IPS DF 4.7 (cell line): ENCODE results near the gene CAMK1D.

Source experiments
- DNase-seq: peaks from one replicate; pipeline ENCODE4 v3.0.0-alpha.2; 2013; ENCODE audit warnings: low spot score; ENCODE audit errors: extremely low read depth

Gene CAMK1D

DNA sequence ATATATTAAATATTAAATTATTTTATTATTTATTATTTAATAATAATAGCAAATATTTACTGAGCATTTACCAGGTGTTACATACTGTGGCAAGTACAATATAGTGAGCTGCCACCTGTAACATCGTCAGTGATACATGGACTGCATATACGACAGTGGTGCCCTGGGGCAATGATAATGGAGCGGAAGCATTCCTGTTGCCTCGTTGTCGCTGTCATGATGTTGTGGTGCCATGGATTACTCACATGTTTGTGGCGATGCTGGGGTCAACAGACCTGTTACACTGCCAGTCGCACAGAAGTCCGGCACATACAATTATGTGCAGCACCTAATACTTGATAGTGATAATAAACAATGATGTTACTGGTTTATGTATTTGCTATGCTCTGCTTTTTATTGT lies 20.6 kb downstream of the CAMK1D start:
- no peak for DNase-seq

DNA sequence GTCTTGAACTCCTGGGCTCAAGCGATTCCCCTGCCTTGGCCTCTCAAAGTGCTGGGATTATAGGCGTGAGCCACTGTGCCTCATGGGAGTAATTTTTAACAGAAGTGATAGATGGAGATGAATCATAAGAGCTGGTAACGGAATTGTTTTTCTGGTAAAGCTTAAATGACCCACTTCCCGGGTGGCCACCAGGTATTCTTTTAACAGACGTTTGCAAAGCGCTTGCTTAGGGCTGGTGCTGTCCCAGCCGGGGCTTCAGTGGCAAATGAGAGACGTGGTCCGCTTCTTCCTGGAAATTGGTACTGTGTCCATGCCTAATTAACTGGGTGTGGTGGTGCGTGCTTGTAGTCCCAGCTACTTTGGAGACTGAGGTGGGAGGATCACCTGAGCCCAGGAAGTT lies 23.5 kb downstream of the CAMK1D start:
- DNase-seq, result no peak

DNA sequence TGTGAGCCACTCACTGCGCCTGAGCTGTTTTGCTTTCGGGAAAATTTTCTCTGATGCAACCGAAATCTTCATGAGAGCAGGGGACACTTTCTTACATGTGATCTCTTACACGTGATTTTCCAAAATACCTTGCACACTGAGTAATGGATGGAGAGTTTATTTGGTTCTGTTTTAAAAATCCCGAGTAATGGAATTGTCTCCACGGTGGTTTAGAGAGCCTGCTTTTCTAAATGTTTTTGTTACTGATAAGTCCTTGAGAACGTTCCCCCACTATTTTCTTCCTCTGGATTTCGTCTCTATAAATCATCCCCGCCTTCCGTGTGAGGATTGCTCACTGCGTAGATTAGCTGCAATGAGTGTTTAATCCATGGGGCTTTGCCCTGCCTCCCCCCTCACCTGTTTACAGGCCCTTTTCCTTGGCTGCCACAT lies 25.7 kb downstream of the CAMK1D start:
- DNase-seq, result no peak

DNA sequence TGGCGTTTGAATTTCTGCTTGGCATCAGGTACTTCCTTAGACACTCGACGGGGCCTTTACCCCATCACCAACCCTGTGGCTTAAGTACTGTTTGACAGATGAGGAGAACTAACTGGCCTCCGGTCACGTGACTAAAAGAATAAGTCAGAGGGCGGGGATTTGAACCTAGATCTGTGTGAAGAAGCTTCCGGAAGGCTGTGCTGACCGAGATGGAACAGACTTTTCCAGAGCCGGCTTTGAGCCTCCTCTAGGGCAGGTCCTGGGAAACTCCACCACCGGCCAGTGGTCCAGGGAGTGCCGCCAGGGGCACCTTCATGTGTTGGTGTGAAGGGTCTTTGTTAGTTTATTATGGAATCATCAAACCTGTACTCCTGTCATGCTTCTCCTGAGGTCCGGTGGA lies 26.9 kb downstream of the CAMK1D start:
- DNase-seq, result no peak

DNA sequence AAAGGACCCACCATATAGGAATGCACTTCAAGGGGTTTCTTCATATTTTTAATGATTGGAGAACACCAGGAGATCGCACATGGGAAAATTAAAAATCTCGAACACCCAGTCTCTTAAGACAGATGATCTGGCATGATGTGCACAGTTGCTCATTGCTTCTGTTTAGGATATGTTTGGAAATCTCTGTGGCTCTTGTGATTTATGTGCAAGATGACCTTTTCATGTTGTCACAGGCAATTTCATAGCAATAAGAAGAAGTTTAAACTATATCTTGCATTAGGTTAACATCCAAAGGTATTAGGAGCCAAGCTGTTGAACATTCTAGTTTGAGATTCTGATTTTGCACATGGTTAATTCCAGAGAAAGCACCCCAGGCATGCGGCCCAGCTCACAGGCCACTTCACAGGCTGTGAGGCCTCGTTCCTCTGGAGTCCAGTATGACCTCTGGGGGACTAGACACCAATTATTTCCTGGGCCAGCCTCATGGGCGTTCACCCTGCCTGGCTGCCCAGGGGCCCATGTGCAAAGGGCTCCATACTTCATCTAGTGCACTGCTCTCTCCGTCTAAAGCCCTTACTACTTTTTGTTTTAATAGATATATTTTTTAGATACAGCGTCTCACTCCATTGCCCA lies 28.4 kb downstream of the CAMK1D start:
- no peak for DNase-seq

DNA sequence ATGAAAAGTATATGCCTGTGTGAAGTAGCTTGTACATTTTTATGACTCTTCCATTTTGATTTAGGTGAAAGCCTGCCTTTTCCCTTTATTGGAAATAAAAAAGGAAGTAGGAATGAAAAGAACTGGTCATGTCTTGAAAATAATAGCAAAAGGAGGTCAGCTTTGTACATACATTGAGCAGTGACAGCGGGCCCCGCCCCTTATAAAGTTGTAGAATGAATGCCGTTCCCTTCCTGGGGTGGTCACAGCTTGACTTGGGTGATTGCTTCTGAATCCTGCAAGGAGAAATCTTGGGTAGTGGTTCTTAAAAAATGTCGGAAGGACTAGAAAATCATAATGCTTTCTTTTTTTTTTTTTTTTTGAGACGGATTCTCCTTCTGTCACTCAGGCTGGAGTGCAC lies 31.7 kb downstream of the CAMK1D start:
- DNase-seq, result no peak

DNA sequence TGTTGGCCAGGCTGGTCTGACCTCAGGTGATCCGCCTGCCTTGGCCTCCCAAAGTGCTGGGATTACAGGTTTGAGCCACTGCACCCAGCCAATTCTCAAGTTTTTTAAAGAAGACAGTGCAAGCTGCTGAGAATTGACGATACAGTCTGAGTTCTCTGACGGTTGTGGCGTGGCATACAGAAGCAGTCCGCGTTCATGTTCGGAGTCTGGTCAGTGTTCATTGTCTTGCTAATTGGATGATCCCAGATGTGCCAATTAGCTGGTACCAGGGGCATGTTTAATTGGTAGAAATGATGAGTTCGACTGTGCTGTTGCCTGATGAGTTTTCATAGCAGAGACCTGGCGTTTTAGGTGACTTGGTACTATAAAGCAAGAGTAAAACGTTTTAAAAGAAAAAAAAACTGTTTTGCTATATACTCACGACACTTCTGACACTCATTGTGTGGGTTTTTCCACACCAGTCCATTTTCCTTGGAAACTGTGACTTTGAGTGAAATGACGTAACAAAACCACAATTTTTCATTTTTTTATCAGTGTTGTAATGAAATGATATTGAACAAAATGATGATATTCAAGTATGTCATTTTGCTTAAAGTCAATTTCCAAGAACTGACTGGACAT lies 32.3 kb downstream of the CAMK1D start:
- DNase-seq, result no peak

DNA sequence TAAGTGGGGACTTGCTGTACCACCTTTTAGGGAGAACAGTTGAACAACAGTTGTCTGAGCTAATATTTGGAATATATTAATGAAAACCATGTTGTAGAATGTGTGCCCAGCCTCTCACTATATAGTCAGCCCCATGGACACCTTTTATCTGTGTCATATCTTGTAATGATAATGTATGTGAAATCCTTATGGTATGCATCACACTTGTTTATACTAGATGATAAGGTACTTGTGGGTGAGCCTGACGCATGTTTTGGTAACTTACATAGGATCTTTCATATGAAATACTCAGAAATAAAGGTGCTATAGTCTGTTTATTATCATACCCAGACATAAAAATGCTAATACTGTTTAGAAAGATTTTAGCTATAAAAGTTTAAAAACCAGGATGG lies 32.8 kb downstream of the CAMK1D start:
- no peak for DNase-seq

DNA sequence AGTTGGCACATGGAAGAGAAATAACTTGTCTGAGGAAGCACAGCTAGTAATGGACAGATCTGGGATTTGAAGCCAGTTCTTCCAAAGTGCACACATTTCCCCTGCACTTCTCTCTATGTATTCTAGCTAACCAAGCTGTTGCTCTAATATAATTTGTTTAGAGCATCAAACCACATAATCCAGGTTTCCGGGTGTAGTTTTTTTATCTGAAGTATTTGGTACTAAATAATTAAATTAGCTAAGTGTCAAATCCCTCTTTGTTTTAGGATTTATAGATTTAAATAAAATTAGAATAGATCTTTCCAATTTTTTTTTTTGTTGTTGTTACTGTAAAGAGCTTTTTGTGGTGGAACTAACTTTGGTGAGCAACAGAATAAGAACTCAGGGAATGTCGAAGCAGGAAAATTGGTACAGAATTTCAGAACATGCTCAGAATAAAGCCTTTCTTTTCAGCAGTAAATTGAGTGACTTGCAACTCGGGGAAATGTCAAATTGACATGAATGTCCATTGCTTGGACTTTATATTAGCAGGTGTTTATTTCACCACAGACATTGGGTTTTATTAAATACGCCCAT lies 33.7 kb downstream of the CAMK1D start:
- DNase-seq, result no peak

DNA sequence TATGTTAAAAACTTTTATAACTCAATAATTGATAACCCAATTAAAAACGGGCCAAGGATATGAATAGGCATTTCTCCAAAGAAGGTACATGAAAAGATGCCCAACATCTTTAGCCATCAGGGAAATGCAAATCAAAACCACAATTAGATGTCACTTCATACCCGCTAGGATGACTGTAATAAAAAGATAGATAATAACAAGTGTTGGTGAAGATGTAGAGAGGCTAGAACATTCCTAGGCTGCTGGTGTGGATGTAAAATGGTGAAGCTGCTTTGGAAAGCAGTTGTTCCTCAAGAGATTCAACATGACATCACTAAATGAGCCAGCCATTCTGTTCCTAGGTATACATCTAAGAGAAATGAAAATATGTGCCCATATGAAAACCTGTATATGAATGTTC lies 35.6 kb downstream of the CAMK1D start:
- DNase-seq, result no peak

DNA sequence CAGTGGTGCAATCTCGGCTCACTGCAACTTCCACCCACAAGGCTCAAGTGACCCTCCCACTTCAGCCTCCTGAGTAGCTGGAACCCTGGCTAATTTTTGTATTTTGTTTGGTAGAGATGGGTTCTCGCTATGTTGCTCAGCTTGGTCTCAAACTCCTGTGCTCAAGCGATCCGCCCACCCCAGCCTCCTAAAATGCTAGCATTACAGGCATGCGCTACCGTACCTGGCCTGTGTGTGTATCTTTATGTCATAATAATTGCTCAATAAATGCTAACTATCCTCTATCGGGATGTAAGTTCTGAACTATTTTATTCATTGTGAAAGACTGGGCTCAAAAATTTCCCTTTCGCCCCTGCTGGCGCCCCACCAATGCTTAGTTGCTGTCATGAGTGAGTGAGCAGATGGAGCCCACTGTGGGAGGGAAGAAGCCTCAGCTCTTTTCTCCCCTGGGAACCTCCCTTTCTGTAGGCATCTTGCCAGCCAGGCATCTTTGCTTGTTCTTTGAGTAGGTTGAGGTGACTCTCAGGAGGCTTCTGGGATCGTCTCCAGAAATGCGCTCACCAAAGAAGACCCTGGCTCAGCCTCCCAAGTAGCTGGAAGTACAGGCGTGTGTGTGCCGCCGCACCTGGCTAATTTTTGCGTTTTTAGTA lies 38.3 kb downstream of the CAMK1D start:
- DNase-seq, result no peak

DNA sequence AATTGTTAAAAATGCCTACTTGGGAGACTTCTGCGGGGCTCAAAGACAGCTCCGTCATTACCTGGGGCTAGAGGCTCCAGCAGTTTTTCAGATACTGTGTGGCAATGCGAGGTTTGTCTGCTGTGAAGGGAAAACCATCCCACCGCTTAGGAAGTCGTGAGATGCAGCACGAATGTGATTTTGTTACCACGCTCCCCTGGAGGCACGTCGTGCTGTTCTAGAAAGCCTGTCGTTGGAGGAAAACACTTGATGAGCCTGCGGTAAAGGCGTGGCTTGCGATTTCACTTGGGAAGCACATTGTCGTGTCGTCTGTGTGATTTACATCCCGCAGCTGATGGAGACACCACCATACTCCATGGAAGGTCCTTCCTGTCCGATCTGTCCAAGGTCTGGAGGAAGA lies 39.3 kb downstream of the CAMK1D start:
- no peak for DNase-seq

DNA sequence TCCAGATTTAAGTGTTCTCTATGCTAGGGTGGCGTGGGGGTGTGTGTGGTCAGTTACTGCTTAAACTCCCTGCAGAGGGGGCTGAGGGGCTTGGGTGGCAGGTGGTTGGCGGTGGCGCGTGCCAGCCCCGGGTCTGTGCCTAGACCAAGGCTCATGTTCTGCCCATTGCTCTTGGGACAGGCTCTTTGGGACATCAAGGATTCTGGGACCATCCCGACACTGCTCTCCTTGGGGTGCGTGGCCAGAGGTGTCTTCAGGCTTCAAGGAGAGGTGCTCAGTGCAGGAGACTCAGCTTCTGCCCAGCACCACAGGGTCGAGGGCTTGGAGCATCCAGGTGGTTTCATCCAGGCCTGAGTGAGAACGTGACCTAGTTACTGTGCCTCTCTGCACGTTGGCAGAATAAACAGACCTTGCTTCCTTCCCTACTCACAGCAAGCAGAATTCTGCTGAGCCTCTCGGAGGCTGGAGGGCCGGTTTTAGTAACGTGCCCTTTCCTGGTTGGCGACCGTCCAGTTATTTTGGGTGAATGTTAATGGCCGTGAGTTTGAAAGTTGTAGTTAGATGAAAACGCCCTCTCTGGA lies 39.9 kb downstream of the CAMK1D start:
- DNase-seq, result no peak

DNA sequence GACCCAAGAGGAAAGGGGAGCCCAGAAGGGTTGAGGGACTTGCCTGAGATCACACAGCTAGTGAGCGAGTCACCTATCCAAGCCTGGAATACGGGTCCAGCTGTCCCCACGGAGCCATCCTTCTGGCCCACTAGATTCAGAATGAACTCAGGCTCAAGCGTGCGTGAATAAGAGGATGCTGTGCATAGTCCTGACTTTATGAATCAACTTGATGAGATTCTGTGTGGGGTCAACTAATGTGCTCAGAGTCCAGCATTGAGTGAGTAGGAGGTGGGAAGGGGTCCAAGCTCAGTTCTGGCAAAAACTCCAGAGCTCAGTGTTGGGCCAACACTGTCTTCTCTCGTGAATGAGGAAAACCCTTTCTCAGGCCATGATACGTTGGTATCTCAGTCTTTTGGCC lies 41.4 kb downstream of the CAMK1D start:
- DNase-seq, result no peak

DNA sequence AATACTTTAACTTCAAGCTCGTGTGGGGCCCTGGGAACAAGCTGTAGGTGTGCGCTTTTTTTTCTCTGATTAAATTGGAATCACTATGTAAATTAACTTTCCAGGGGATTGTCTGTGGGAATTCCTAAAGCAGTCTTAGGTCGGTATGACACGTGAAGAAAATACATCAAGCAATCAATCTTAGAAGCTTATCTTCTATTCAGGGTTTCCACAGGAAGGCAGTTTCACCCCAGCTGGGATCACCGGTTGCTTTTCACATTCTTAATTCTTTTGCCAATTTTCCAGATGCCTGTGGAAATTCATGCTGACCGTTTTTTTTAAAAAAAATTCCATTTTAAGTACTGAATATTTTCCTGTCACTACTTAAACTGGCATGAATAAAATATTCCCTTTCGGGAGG lies 41.9 kb downstream of the CAMK1D start:
- DNase-seq, result no peak

DNA sequence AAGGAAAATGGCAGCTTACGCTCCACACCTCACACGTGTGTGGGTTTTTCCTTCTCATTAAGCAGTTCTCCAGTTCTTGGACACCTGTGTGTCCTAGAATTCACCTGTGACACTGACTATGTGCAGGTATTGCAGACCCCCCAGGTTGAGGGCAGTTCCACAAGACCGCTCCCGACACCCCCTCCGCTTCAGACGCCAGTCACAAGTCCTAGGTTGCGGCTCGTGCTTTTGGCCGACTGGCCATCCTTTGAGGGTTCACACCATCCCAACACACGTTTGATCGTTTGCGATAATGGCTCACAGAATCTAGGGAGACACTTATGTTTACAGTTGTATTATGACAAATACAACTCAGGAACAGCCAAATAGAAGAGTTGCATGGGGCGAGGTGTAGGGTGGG lies 44.5 kb downstream of the CAMK1D start:
- no peak for DNase-seq

DNA sequence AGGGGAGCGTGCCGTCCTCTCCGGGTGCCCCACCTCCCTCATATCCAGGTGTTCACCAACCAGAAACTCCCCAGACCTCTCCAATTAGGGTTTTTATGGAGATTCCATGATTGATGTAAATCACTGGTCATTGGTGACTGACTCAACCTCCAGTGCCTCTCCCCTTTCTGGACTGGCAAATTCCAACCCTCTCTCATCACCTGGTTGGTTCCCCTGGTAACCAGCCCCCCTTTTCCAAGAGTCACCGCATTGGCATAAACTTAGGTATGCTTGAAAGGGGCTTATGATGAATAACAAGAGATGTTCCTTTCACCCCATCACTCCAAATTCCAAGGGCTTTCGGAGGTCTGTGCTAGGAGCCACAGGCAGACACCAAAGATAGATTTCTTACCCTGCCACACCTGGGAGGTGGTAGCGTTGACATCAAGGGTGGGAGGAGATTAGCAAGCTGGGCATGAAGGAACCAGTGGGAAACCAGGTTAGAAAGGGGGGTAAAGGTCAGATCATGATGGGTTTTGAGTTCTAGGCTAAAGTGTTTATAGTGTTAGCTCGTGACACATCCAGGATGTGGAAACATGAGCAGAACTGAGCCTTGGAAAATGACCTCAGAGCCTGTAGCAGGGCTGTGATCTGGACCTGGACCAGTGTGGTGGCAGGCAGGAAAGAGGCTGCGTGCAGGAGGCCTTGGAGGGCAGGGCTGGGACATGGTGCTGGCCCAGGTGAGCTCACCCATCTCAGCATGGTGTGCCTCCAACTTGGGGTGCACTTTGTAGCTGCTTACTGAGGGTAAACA lies 45.1 kb downstream of the CAMK1D start:
- DNase-seq, result no peak

DNA sequence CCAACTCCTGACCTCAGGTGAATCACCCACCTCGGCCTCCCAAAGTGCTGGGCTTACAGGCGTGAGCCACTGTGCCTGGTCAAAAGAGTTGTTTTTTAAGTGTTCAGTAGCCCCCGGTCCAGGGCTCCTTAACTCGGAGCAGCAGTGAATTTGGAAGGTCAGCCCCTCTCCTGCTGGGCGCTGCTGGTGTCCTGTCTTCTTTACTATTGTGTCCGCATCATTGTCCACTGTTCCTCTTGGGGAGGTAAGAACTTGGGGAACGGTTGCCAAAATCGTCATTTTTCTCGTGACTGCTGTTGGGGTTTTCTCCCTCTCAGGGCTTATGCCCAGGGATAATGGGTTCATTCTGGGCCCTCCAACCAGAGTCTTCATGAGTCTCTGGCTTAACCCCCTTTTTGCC lies 46.7 kb downstream of the CAMK1D start:
- DNase-seq, result no peak

DNA sequence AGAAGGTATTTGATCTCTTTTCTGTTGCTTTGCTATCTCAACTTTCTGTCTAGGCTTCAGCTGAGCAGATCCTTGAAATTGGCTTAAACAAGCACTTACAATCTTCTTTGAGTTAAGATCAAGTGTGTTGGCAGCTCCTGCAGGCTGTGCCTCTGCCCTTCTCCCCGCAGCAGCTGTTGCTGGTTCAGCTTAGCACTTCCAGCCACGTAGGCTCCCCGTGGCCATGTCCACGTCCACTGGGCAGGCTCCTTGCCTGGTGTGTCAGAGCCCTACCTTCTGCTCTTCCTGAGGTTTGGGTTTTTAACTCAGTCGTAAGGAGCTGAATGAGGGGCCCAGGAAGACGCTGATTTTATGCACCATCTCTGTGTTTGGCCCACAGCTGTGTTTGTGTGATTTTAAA lies 47.2 kb downstream of the CAMK1D start:
- DNase-seq, result no peak

DNA sequence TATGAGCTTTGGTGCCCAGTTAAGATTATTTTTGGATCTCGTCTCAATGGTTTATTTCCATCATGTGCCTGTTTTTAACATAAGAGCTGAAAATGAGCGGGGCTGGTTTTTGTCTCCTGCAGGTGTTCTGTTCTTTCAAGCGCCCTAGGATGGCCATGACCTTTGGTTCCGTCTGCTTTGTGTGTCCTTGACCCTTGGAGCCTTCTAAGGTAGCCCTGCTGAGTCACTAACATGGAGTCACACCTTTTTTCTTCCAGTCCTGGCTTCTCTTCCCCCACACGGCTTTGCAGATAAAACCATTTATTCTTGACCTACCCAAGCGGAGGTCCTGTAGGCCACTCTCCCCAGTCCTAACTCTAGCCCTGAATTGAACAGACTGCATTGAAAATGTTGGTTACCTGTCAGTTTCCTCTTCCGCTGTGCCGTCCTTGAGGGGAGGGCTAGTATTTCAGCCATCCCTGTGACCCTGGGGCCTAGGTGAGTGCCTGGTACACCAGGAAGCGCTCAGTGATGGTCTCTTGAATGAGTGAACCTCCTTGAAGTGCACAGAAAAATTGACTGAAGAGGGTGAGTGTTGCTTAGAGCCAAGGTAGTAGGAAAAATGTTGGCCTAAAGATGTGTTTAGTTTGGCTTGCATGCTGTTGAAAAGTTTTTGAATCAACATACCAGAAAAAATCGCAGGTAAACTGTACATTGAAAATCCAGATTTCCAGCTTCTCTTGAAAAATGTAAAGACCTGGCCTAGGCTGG lies 48.0 kb downstream of the CAMK1D start:
- DNase-seq, result no peak

DNA sequence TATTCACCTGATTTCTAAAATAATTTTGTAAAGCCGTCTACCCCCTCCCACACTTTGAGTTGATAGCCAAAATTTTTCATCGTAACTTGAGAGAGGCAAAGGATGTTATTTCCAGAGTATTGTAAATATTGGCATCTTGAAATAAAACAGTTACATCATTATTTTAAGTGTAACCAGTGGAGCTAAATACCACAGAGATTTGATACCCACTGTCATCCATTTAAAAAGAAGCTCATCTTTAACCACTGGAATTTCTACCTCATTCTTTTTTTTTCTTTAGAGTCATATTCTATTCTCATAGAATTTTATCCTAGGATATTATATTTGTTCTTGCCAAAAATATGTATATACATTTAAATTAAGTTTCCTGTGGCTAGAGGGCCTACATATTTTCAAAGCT lies 48.6 kb downstream of the CAMK1D start:
- no peak for DNase-seq
